SK-N-SH (cell line): ENCODE data around the gene BRAT1. TPM values are rescaled to one million over a fixed set of nuclear protein-coding genes. Genes with fewer than 3 reads are reported as not detected.

Experiments
- CTCF ChIA-PET: fragments of 300-600, 350-600 bp; formaldehyde crosslinking; extraction: SDS; loops from one replicate; lab custom pipeline; 2021; lab: Yijun Ruan, JAX
- POLR2A ChIA-PET: fragments of 350-600 bp; sonication (Branson Sonifier 250); formaldehyde crosslinking; extraction: SDS; loops from one replicate; lab custom pipeline; 2020; ENCODE audit warnings: antibody characterized with exemption, inconsistent platforms; lab: Yijun Ruan, JAX
- DNase-seq: peaks from one replicate; pipeline ENCODE4 v3.0.0; 2012
- H2AFZ ChIP-seq: fragments of 200-600 bp; sonication (generic); 2 replicates; pipeline ENCODE4 v1.8.1; 2016; ENCODE audit warnings: antibody characterized with exemption, mild to moderate bottlenecking, low read depth
- H3F3A ChIP-seq: fragments of 200-600 bp; sonication (generic); replicated peaks from 2 replicates; pipeline ENCODE3; 2016; ENCODE audit warnings: antibody characterized with exemption, mild to moderate bottlenecking; ENCODE audit not compliant: insufficient read depth
- H3K27ac ChIP-seq, 2 experiments: fragments of 200-500 bp in 1 of 2; fragments of 200-600 bp in 1 of 2; sonication (Bioruptor generic) in 1 of 2; sonication (generic), shearing (Covaris generic) in 1 of 2; 2 replicates each; pipeline versions ENCODE4 v1.5.1 to v1.6.1; 2014 to 2016; ENCODE audit warnings: low read depth in 2 of 2, inconsistent platforms in 1 of 2, low read length in 1 of 2, mild to moderate bottlenecking in 1 of 2, mixed read lengths in 1 of 2
- H3K27me3 ChIP-seq: fragments of 200-600 bp; sonication (generic), shearing (Covaris generic); 2 replicates; pipeline ENCODE4 v1.6.1; 2016; ENCODE audit warnings: mixed run types; ENCODE audit not compliant: insufficient read depth
- H3K36me3 ChIP-seq, 2 experiments: fragments of 200-500 bp in 1 of 2; fragments of 200-600 bp in 1 of 2; sonication (Bioruptor generic) in 1 of 2; sonication (generic) in 1 of 2; replicated peaks in 1 of 2; 2 replicates each; pipeline versions ENCODE3 to v1.5.1; 2014 to 2016; ENCODE audit warnings: low read length in 1 of 2, mild to moderate bottlenecking in 1 of 2; ENCODE audit not compliant: insufficient read depth in 2 of 2, control insufficient read depth in 1 of 2
- H3K4me1 ChIP-seq, 2 experiments: fragments of 200-500 bp in 1 of 2; fragments of 200-600 bp in 1 of 2; sonication (Bioruptor generic) in 1 of 2; sonication (generic), shearing (Covaris generic) in 1 of 2; 2 replicates each; pipeline versions ENCODE4 v1.5.1 to v1.6.1; 2014 to 2016; ENCODE audit warnings: low read depth in 1 of 2, low read length in 1 of 2, mixed run types in 1 of 2; ENCODE audit not compliant: insufficient read depth in 2 of 2, control insufficient read depth in 1 of 2
- H3K4me2 ChIP-seq: fragments of 200-600 bp; sonication (generic), shearing (Covaris generic); 2 replicates; pipeline ENCODE4 v1.6.1; 2017; ENCODE audit warnings: mixed run types
- H3K4me3 ChIP-seq, 2 experiments: fragments of 200-500 bp in 1 of 2; fragments of 200-600 bp in 1 of 2; sonication (Bioruptor generic) in 1 of 2; sonication (generic), shearing (Covaris generic) in 1 of 2; 2 replicates each; pipeline versions ENCODE4 v1.5.1 to v1.8.1; 2014 to 2016; ENCODE audit warnings: low read depth in 2 of 2, inconsistent platforms in 1 of 2, low read length in 1 of 2, mild to moderate bottlenecking in 1 of 2, mixed read lengths in 1 of 2, moderate library complexity in 1 of 2
- H3K79me2 ChIP-seq: fragments of 200-600 bp; sonication (generic); 2 replicates; pipeline ENCODE4 v1.8.1; 2017; ENCODE audit warnings: mild to moderate bottlenecking; ENCODE audit not compliant: insufficient read depth
- H3K9ac ChIP-seq: fragments of 200-600 bp; sonication (generic); 2 replicates; pipeline ENCODE4 v1.6.1; 2017; ENCODE audit warnings: mixed run types
- H3K9me2 ChIP-seq: fragments of 200-600 bp; sonication (generic); 2 replicates; pipeline ENCODE4 v1.6.1; 2017; ENCODE audit warnings: mixed run types
- H3K9me3 ChIP-seq: fragments of 200-600 bp; sonication (generic); 2 replicates; pipeline ENCODE4 v1.6.1; 2017; ENCODE audit warnings: mixed run types, mild to moderate bottlenecking, moderate library complexity
- H4K20me1 ChIP-seq: fragments of 200-600 bp; sonication (generic); 2 replicates; pipeline ENCODE4 v1.6.1; 2017; ENCODE audit warnings: mild to moderate bottlenecking, mixed run types; ENCODE audit not compliant: insufficient read depth
- FOSL2 ChIP-seq: IDR thresholded peaks from 2 replicates; pipeline ENCODE4 v1.4.0; 2012; ENCODE audit warnings: low read depth, mild to moderate bottlenecking, moderate library complexity, borderline replicate concordance
- GABPA ChIP-seq: IDR thresholded peaks from 2 replicates; pipeline ENCODE4 v1.4.0; 2012; ENCODE audit warnings: low read depth, mild to moderate bottlenecking
- MAX ChIP-seq: IDR thresholded peaks from 2 replicates; pipeline ENCODE4 v1.4.0; 2012; ENCODE audit warnings: low read depth
- RAD21 ChIP-seq: IDR thresholded peaks from 2 replicates; pipeline ENCODE4 v1.6.1; 2012; ENCODE audit warnings: mild to moderate bottlenecking, low read length
- RCOR1 ChIP-seq: fragments of 150-350 bp; IDR thresholded peaks from 2 replicates; pipeline ENCODE4 v1.6.1; 2017; ENCODE audit warnings: antibody characterized with exemption, low read length
- RFX5 ChIP-seq: IDR thresholded peaks from 2 replicates; pipeline ENCODE4 v1.6.1; 2012; ENCODE audit warnings: mild to moderate bottlenecking, improper control_type of control experiment, low read length
- RXRA ChIP-seq: IDR thresholded peaks from 2 replicates; pipeline ENCODE4 v1.4.0; 2012; ENCODE audit warnings: low read depth, mild to moderate bottlenecking, borderline replicate concordance
- SIN3A ChIP-seq: IDR thresholded peaks from 2 replicates; pipeline ENCODE4 v1.6.1; 2012; ENCODE audit warnings: low read depth, mild to moderate bottlenecking, low read length, moderate library complexity, borderline replicate concordance
- TAF1 ChIP-seq: IDR thresholded peaks from 2 replicates; pipeline ENCODE4 v1.6.1; 2012; ENCODE audit warnings: low read depth, mild to moderate bottlenecking, low read length, moderate library complexity, borderline replicate concordance
- TCF12 ChIP-seq: IDR thresholded peaks from 2 replicates; pipeline ENCODE4 v1.4.0; 2012
- TEAD4 ChIP-seq: IDR thresholded peaks from 2 replicates; pipeline ENCODE4 v1.4.0; 2012; ENCODE audit warnings: mild to moderate bottlenecking, borderline replicate concordance; ENCODE audit not compliant: insufficient read depth
- WGBS: methylation state at CpG from one replicate; pipeline ENCODE4 v1.1.6; 2017; ENCODE audit warnings: low lambda C conversion rate; 5-methylcytosine and 5-hydroxymethylcytosine counted together
- polyA plus RNA-seq, 3 experiments: library from polyadenylated mRNA; depleted of rRNA; stranded (reverse); fragments of >200 nt; gene quantifications; 2 replicates each; pipeline ENCODE4 v1.2.3, GENCODE V29; 2012
- TF ChIP-seq, protein P1 (sequence below): IDR thresholded peaks from 2 replicates; pipeline ENCODE4 v1.4.0; 2012; ENCODE audit warnings: low read depth, borderline replicate concordance
- TF ChIP-seq, protein P2 (sequence below): IDR thresholded peaks from 2 replicates; pipeline ENCODE4 v1.4.0; 2012; ENCODE audit warnings: low read depth, borderline replicate concordance
- TF ChIP-seq, protein P3 (sequence below): fragments of 200-600 bp; sonication (generic); IDR thresholded peaks from 2 replicates; pipeline ENCODE4 v1.6.1; 2017; ENCODE audit warnings: antibody characterized with exemption, mild to moderate bottlenecking, moderate library complexity

BRAT1 gene
- polyA plus RNA-seq, 1 of the 3 experiments (the other 2 are of a cell fraction), result 36.2 TPM

GRCh38 chr7:2573761-2574160, 18.4 kb upstream of the BRAT1 start:
- no peak overlapping the region for H3K4me2 ChIP-seq
- no peak for DNase-seq
- H3K4me3 ChIP-seq, result no peak overlapping the region
- WGBS, result 97% methylated on average over 9 of the region's 9 CpGs
- H3K9ac ChIP-seq, result no peak overlapping the region
- CTCF ChIA-PET, result interaction anchor here (0.8 to 1.7 kb wide), 8 partner anchors 9 to 106 kb away, joined by 3 to 8 read pairs (median 4); no protein-coding TSS in a partner anchor
- POLR2A ChIA-PET, result no interaction called here
- H3K27me3 ChIP-seq, result no peaks in the 10 kb centered on the region
- TF ChIP-seq RAD21 (no peak), MAX (no peak), SIN3A (no peak), TAF1 (no peak)
- TF ChIP-seq, protein P1, sequence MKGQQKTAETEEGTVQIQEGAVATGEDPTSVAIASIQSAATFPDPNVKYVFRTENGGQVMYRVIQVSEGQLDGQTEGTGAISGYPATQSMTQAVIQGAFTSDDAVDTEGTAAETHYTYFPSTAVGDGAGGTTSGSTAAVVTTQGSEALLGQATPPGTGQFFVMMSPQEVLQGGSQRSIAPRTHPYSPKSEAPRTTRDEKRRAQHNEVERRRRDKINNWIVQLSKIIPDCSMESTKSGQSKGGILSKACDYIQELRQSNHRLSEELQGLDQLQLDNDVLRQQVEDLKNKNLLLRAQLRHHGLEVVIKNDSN, result no peak
- H4K20me1 ChIP-seq, result no peaks in the 10 kb centered on the region
- H2AFZ ChIP-seq, result no peak overlapping the region
- no peaks in the 10 kb centered on the region for H3K9me3 ChIP-seq
- no peaks in the 10 kb centered on the region for H3F3A ChIP-seq
- H3K36me3 ChIP-seq, result peaks cover 0 to 29% of the 10 kb centered on the region in 2 experiments
- H3K4me1 ChIP-seq, result no peaks in the 10 kb centered on the region
- H3K79me2 ChIP-seq, result 0 out of 2 replicates have a peak, but pooled peaks cover 7% of the 10 kb centered on the region
- H3K9me2 ChIP-seq, result no peaks in the 10 kb centered on the region
- no peak overlapping the region for H3K27ac ChIP-seq

GRCh38 chr7:2572101-2572842, 16.9 kb upstream of the BRAT1 start:
- CTCF ChIA-PET, result interaction anchor here (1.2 to 1.3 kb wide), 4 partner anchors 17 to 121 kb away, joined by 3 to 4 read pairs (median 4); no protein-coding TSS in a partner anchor
- H3K27ac ChIP-seq, result no peak overlapping the region; a peak in 1 of 4 replicates
- WGBS, result 76% methylated on average over 22 of the region's 22 CpGs

GRCh38 chr7:2571409-2571808, 16.1 kb upstream of the BRAT1 start:
- no peaks in the 10 kb centered on the region for H3K4me1 ChIP-seq
- DNase-seq, result no peak
- ChIA-PET POLR2A (no interaction called here), CTCF (interaction anchor here (1.0 to 1.3 kb wide), 5 partner anchors 16 to 118 kb away, joined by 3 to 4 read pairs (median 4); no protein-coding TSS in a partner anchor)
- 0 out of 2 replicates have a peak, but pooled peaks cover 7% of the 10 kb centered on the region for H3K79me2 ChIP-seq
- H3K36me3 ChIP-seq, result peaks cover 0 to 26% of the 10 kb centered on the region in 2 experiments
- no peaks in the 10 kb centered on the region for H3K9me3 ChIP-seq
- WGBS, result 91% methylated on average over 15 of the region's 15 CpGs
- no peak overlapping the region for H3K9ac ChIP-seq
- H4K20me1 ChIP-seq, result no peaks in the 10 kb centered on the region
- no peaks in the 10 kb centered on the region for H3K9me2 ChIP-seq
- H3F3A ChIP-seq, result no peaks in the 10 kb centered on the region
- no peak overlapping the region for H2AFZ ChIP-seq
- no peak overlapping the region for H3K4me2 ChIP-seq
- H3K27ac ChIP-seq, result no peak overlapping the region
- no peaks in the 10 kb centered on the region for H3K27me3 ChIP-seq
- no peak overlapping the region for H3K4me3 ChIP-seq
- TF ChIP-seq RXRA (no peak), TEAD4 (no peak), RFX5 (no peak), FOSL2 (no peak), RCOR1 (no peak), GABPA (no peak), TCF12 (no peak)
- TF ChIP-seq, protein P2, sequence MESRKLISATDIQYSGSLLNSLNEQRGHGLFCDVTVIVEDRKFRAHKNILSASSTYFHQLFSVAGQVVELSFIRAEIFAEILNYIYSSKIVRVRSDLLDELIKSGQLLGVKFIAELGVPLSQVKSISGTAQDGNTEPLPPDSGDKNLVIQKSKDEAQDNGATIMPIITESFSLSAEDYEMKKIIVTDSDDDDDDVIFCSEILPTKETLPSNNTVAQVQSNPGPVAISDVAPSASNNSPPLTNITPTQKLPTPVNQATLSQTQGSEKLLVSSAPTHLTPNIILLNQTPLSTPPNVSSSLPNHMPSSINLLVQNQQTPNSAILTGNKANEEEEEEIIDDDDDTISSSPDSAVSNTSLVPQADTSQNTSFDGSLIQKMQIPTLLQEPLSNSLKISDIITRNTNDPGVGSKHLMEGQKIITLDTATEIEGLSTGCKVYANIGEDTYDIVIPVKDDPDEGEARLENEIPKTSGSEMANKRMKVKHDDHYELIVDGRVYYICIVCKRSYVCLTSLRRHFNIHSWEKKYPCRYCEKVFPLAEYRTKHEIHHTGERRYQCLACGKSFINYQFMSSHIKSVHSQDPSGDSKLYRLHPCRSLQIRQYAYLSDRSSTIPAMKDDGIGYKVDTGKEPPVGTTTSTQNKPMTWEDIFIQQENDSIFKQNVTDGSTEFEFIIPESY, result no peak
- TF ChIP-seq, protein P3, sequence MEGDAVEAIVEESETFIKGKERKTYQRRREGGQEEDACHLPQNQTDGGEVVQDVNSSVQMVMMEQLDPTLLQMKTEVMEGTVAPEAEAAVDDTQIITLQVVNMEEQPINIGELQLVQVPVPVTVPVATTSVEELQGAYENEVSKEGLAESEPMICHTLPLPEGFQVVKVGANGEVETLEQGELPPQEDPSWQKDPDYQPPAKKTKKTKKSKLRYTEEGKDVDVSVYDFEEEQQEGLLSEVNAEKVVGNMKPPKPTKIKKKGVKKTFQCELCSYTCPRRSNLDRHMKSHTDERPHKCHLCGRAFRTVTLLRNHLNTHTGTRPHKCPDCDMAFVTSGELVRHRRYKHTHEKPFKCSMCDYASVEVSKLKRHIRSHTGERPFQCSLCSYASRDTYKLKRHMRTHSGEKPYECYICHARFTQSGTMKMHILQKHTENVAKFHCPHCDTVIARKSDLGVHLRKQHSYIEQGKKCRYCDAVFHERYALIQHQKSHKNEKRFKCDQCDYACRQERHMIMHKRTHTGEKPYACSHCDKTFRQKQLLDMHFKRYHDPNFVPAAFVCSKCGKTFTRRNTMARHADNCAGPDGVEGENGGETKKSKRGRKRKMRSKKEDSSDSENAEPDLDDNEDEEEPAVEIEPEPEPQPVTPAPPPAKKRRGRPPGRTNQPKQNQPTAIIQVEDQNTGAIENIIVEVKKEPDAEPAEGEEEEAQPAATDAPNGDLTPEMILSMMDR, result no peak

More at GRCh38 chr7:2572101-2572842, 16.9 kb upstream of the BRAT1 start:
- H3K27me3 ChIP-seq, result no peaks in the 10 kb centered on the region
- no peak overlapping the region for H3K4me2 ChIP-seq
- no peaks in the 10 kb centered on the region for H3K4me1 ChIP-seq
- no peak for TF ChIP-seq RAD21
- peak; percentile 51 for TF ChIP-seq FOSL2
- peaks cover 0 to 26% of the 10 kb centered on the region in 2 experiments for H3K36me3 ChIP-seq
- no peaks in the 10 kb centered on the region for H3K9me2 ChIP-seq
- no peak for DNase-seq
- H4K20me1 ChIP-seq, result no peaks in the 10 kb centered on the region
- no peaks in the 10 kb centered on the region for H3K9me3 ChIP-seq
- no peaks in the 10 kb centered on the region for H3F3A ChIP-seq
- no peak overlapping the region for H3K9ac ChIP-seq
- 0 out of 2 replicates have a peak, but pooled peaks cover 7% of the 10 kb centered on the region for H3K79me2 ChIP-seq
- no peak overlapping the region for H2AFZ ChIP-seq
- POLR2A ChIA-PET, result no interaction called here
- no peak overlapping the region for H3K4me3 ChIP-seq
